Endothelial cell of umbilical vein (primary cell): ENCODE measurements around the gene HSPA2. TPM values are rescaled to one million over a fixed set of nuclear protein-coding genes. Genes with fewer than 3 reads are reported as not detected.

Experiments used
- BruUV-seq: library from RNA; stranded (reverse); fragments of 400-500 nt; replicated peaks from 2 replicates; lab custom pipeline; 2021; lab: Mats Ljungman, UMichigan
- CTCF ChIA-PET: fragments of 300-600, 350-600 bp; sonication (Branson Sonifier 250); formaldehyde crosslinking; loops from one replicate; lab custom pipeline; 2021; ENCODE audit warnings: antibody characterized with exemption, inconsistent platforms; lab: Charles Lee
- POLR2A ChIA-PET: fragments of 300-600, 350-600 bp; sonication (Branson Sonifier 250); formaldehyde crosslinking; loops from one replicate; lab custom pipeline; 2021; ENCODE audit warnings: antibody characterized with exemption, inconsistent platforms; lab: Charles Lee
- DNase-seq: peaks from one replicate; pipeline ENCODE4 v3.0.0-alpha.2; 2011; ENCODE audit warnings: low read depth, low spot score
- FAIRE-seq: peaks from 2 replicates; lab custom pipeline; 2011; peaks lifted over from hg19 to GRCh38; lab: Jason Lieb, UNC
- H2AFZ ChIP-seq: 2 replicates; pipeline ENCODE4 v1.6.0; 2012; ENCODE audit warnings: low read depth, low read length, control low read depth, inconsistent platforms
- H3K27ac ChIP-seq: 2 replicates; pipeline ENCODE4 v1.5.1; 2011; ENCODE audit warnings: low read depth, mild to moderate bottlenecking, control low read depth, low read length, moderate library complexity; ENCODE audit not compliant: insufficient read depth
- H3K27me3 ChIP-seq, 2 experiments: 2 replicates each; pipeline versions ENCODE4 v1.6.0 to v1.6.1; 2011; ENCODE audit warnings: low read length in 2 of 2, mixed read lengths in 1 of 2; ENCODE audit not compliant: control insufficient read depth in 2 of 2, insufficient read depth in 2 of 2
- H3K36me3 ChIP-seq, 2 experiments: 2 replicates in 1 of 2; 3 replicates in 1 of 2; pipeline ENCODE4 v1.5.1; 2011; ENCODE audit warnings: low read length in 2 of 2, mild to moderate bottlenecking in 1 of 2, moderate library complexity in 1 of 2; ENCODE audit not compliant: control insufficient read depth in 2 of 2, insufficient read depth in 2 of 2; ENCODE audit errors: extremely low read depth in 1 of 2
- H3K4me1 ChIP-seq: 3 replicates; pipeline ENCODE4 v1.5.1; 2011; ENCODE audit warnings: mild to moderate bottlenecking, low read length; ENCODE audit not compliant: control insufficient read depth, insufficient read depth; ENCODE audit errors: extremely low read depth
- H3K4me2 ChIP-seq: 2 replicates; pipeline ENCODE4 v1.6.1; 2011; ENCODE audit warnings: low read length, control low read depth, mixed read lengths; ENCODE audit not compliant: insufficient read depth
- H3K4me3 ChIP-seq, 3 experiments: fragments of 200-600 bp in 1 of 3; sonication (generic), shearing (Covaris generic) in 1 of 3; replicated peaks in 1 of 3; 2 replicates each; pipeline ENCODE4 v1.5.1; 2011 to 2016; ENCODE audit warnings: control low read depth in 3 of 3, low read length in 3 of 3, mild to moderate bottlenecking in 2 of 3, inconsistent platforms in 1 of 3, low read depth in 1 of 3, moderate library complexity in 1 of 3; ENCODE audit not compliant: insufficient read depth in 1 of 3
- H3K79me2 ChIP-seq: 2 replicates; pipeline ENCODE4 v1.6.0; 2012; ENCODE audit warnings: low read length, inconsistent platforms; ENCODE audit not compliant: control insufficient read depth, insufficient read depth
- H3K9ac ChIP-seq: replicated peaks from 2 replicates; pipeline ENCODE3; 2011; ENCODE audit warnings: low read length, control low read depth; ENCODE audit not compliant: insufficient read depth; ENCODE audit errors: extremely low read depth
- H3K9me1 ChIP-seq: replicated peaks from 3 replicates; pipeline ENCODE4 v1.6.0; 2011; ENCODE audit warnings: mild to moderate bottlenecking, low read length; ENCODE audit not compliant: control insufficient read depth, insufficient read depth; ENCODE audit errors: extremely low read depth
- H3K9me3 ChIP-seq: replicated peaks from 2 replicates; pipeline ENCODE4 v1.5.1; 2012; ENCODE audit warnings: low read length, inconsistent platforms; ENCODE audit not compliant: control insufficient read depth, insufficient read depth
- H4K20me1 ChIP-seq: replicated peaks from 2 replicates; pipeline ENCODE3; 2011; ENCODE audit warnings: mild to moderate bottlenecking, low read length; ENCODE audit not compliant: control insufficient read depth, insufficient read depth; ENCODE audit errors: extremely low read depth
- CTCF ChIP-seq, 2 donors: IDR thresholded peaks; 1 replicate in 1 of 2; 2 replicates in 1 of 2; pipeline ENCODE4 v1.5.1; 2011; ENCODE audit warnings: low read length in 2 of 2, mild to moderate bottlenecking in 2 of 2, moderate library complexity in 2 of 2, control low read depth in 1 of 2, inconsistent platforms in 1 of 2, low read depth in 1 of 2; ENCODE audit not compliant: insufficient read depth in 1 of 2; ENCODE audit errors: extremely low read depth in 1 of 2
- FOS ChIP-seq: IDR thresholded peaks from 2 replicates; pipeline ENCODE4 v1.6.1; 2011; ENCODE audit warnings: mild to moderate bottlenecking, low read length, moderate library complexity, borderline replicate concordance; ENCODE audit not compliant: insufficient read depth
- GATA2 ChIP-seq: IDR thresholded peaks from 2 replicates; pipeline ENCODE4 v1.7.0; 2011; ENCODE audit warnings: low read depth, mild to moderate bottlenecking, moderate library complexity, mixed read lengths, low read length; ENCODE audit not compliant: insufficient read length, insufficient read depth
- JUN ChIP-seq: IDR thresholded peaks from 2 replicates; pipeline ENCODE4 v1.6.1; 2011; ENCODE audit warnings: borderline replicate concordance, low read depth; ENCODE audit not compliant: insufficient read length, insufficient read depth
- MAX ChIP-seq: IDR thresholded peaks from 2 replicates; pipeline ENCODE4 v1.6.1; 2011; ENCODE audit not compliant: insufficient read depth, insufficient read length
- MYC ChIP-seq: IDR thresholded peaks from one replicate; pipeline ENCODE4 v1.6.1; 2011; ENCODE audit warnings: mild to moderate bottlenecking, low read depth, low read length
- POLR2A ChIP-seq: IDR thresholded peaks from 2 replicates; pipeline ENCODE4 v1.6.1; 2012; ENCODE audit warnings: low read depth, mild to moderate bottlenecking, control low read depth, low read length
- dilution Hi-C: fragments of 300-500 bp; cut with MboI; formaldehyde crosslinking; loops from one replicate; pipeline ENCODE4 v1.15.0; 2019; ENCODE audit warnings: low sequenced_read_pairs; ENCODE audit not compliant: extremely low pct_ligation_motif_present
- intact Hi-C: fragments of 100-400 bp; cut with micrococcal nuclease; formaldehyde crosslinking; loops from one replicate; pipeline ENCODE4 v1.10.0; 2022
- polyA plus RNA-seq, 4 experiments: library from polyadenylated mRNA; depleted of rRNA in 3 of 4; stranded (reverse) in 3 of 4; unstranded in 1 of 4; fragments of >200 nt; gene quantifications; 2 replicates each; pipeline versions ENCODE4 v1.2.1 to v1.2.3, GENCODE V29; 2011 to 2012; ENCODE audit warnings: missing spikeins in 1 of 4
- total RNA-seq: library from RNA; stranded (reverse); gene quantifications from 2 replicates; pipeline ENCODE4 v1.2.3, GENCODE V29; 2021

HSPA2 gene
- total and polyA plus RNA-seq, 2 donors (not counting 3 experiments of a cell fraction or from before 2014, with no cell fraction given): 5.3 to 11.4 TPM

- no peak overlapping the region for H3K4me3 ChIP-seq
- no peaks in the 10 kb centered on the region for H3K27me3 ChIP-seq
- H3K9ac ChIP-seq: no peak overlapping the region
- H2AFZ ChIP-seq: no peak overlapping the region
- H3K9me1 ChIP-seq: no peaks in the 10 kb centered on the region
- TF ChIP-seq FOS: no peak
- no peak for TF ChIP-seq CTCF (IDR thresholded peaks at IDR 0.05; ENCODE audit: extremely low read depth in 1 of 2, insufficient read depth in 1 of 2, low read depth in 1 of 2, low read length in 2 of 2)
- no peak for TF ChIP-seq GATA2
- TF ChIP-seq MYC: no peak
- no peak for TF ChIP-seq MAX
- TF ChIP-seq JUN: no peak
- no peak for TF ChIP-seq POLR2A
- POLR2A ChIA-PET: interaction anchor here (0.8 kb wide), 1 partner anchor 121 kb away, joined by 4 read pairs; the partner anchor contains the start of gene MTHFD1
- intact Hi-C loops (loop anchor here (10.0 kb wide), 1 partner anchor 864 kb away; the partner anchor contains the start of gene WDR89), dilution Hi-C loops (no loop called here)
- no peak for FAIRE-seq
- BruUV-seq: no TSS peak
- CTCF ChIA-PET: interaction anchor here (3.0 kb wide), 1 partner anchor 12 kb away, joined by 25 read pairs; no protein-coding TSS in a partner anchor
- H3K4me2 ChIP-seq: no peak overlapping the region
- DNase-seq: no peak
- H3K36me3 ChIP-seq: no peaks in the 10 kb centered on the region
- peaks cover 82% of the 10 kb centered on the region for H3K79me2 ChIP-seq
- H3K27ac ChIP-seq: no peak overlapping the region
- H3K9me3 ChIP-seq: no peaks in the 10 kb centered on the region
- H3K4me1 ChIP-seq: peaks cover 25% of the 10 kb centered on the region
- peaks cover 23% of the 10 kb centered on the region for H4K20me1 ChIP-seq
These were observed 31.5 kb upstream of the HSPA2 start for GRCh38 chr14:64509036-64509435.
